ENCODE data around the gene SIL1.

DNA sequence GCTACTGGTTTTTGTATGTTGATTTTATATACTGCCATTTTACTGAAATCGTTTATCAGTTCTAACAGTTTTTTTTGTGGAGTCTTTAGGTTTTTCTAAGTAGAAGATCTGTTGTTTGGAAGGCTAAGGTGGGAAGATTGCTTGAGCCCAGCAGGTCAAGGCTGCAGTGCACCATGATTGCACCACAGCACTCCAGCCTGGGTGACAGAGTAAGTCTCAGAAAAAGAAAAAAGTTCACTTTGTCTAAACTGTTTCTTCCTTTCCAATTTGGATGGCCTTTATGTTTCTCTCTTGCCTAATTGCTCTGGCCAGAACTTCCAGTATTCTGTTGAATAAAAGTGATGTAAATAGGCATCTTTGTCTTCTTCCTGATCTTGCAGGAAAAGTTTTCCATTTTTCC, 198.5 kb downstream of the SIL1 start:
- TF ChIP-seq, protein P1, sequence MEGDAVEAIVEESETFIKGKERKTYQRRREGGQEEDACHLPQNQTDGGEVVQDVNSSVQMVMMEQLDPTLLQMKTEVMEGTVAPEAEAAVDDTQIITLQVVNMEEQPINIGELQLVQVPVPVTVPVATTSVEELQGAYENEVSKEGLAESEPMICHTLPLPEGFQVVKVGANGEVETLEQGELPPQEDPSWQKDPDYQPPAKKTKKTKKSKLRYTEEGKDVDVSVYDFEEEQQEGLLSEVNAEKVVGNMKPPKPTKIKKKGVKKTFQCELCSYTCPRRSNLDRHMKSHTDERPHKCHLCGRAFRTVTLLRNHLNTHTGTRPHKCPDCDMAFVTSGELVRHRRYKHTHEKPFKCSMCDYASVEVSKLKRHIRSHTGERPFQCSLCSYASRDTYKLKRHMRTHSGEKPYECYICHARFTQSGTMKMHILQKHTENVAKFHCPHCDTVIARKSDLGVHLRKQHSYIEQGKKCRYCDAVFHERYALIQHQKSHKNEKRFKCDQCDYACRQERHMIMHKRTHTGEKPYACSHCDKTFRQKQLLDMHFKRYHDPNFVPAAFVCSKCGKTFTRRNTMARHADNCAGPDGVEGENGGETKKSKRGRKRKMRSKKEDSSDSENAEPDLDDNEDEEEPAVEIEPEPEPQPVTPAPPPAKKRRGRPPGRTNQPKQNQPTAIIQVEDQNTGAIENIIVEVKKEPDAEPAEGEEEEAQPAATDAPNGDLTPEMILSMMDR (conservative IDR thresholded peaks at IDR 0.05 in 1 of 2, IDR thresholded peaks at IDR 0.05 in 1 of 2; ENCODE audit: low read depth in 1 of 2, low read length in 2 of 2): no peak
- TF ChIP-seq EZH2 (IDR thresholded peaks at IDR 0.05; ENCODE audit: low read length, missing control alignments): no peak

Measured in fibroblast of lung (primary cell).